ENCODE data around the gene ATP10A. TPM values are rescaled to one million over a fixed set of nuclear protein-coding genes. Genes with fewer than 3 reads are reported as not detected.

ATP10A gene
- polyA plus RNA-seq, 3 donors: 0.71 to 3.9 (median 0.92) TPM

DNA sequence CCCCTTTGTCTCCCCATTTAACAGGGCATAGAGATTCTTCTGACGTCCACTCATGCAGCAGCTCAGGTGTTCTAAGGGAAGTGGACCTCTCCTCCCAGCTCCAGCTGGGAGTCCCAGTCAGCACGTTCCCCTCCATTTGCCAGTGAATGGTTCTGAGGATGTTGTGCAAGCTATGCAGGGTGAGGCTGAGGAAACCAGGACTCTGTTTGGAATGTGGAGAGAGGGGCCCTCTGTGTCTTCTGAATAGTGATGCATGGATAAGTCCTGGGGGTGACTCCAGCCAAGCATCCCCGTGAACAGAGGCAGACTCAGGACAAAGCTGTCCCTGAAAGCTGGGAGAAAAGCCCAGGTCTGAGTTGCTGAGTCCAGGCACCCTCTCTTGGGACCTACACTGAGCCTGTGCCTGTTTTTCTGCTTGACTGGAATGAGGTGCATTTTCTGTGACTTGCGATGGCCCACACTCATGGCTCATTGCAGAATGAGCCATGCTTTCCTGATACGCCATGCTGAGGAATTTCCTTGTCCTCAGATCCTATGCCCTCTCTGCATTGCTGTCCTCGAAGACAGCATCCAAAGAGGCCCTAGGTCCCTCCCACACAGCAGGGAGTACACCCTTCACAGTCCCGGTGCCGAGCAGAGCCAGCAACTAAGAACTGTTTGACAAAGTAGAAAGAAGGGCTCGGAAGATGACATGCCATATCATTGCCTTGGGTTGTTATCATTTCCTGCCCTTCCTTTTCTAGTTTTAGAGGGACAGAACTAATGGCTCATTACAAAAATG, 185.2 kb downstream of the ATP10A start:
- no peak overlapping the region for H3K27ac Mint-ChIP-seq
- H3K9me3 Mint-ChIP-seq: no peaks in the 10 kb centered on the region
- no peaks in the 10 kb centered on the region for H3K27me3 Mint-ChIP-seq (ENCODE audit: low read depth in 3 of 3)
- intact Hi-C loops (cut with micrococcal nuclease): no loop called here
- no peaks in the 10 kb centered on the region for H3K27me3 ChIP-seq (ENCODE audit: control insufficient read depth in 2 of 2, insufficient read depth in 2 of 2, low read length in 2 of 2)
- H2AFZ ChIP-seq (ENCODE audit: insufficient read depth, low read depth, low read length, poor library complexity, severe bottlenecking): no peak overlapping the region
- no peaks in the 10 kb centered on the region for H3K4me1 Mint-ChIP-seq
- peaks cover 0 to 25% of the 10 kb centered on the region in 2 donors for H3K36me3 ChIP-seq (replicated peaks in 1 of 2; ENCODE audit: control insufficient read depth in 1 of 2, insufficient read depth in 2 of 2, low read length in 2 of 2)
- no peak overlapping the region for H3K9ac ChIP-seq (ENCODE audit: insufficient read depth, low read length, poor library complexity, severe bottlenecking)
- H3K4me3 Mint-ChIP-seq: no peak overlapping the region
- no peak for TF ChIP-seq CTCF (IDR thresholded peaks at IDR 0.05)
- H3K79me2 ChIP-seq (ENCODE audit: insufficient read depth, low read length): no peaks in the 10 kb centered on the region
- peaks cover 11 to 12% of the 10 kb centered on the region in 2 donors for H3K36me3 Mint-ChIP-seq
- H3K4me2 ChIP-seq (replicated peaks; ENCODE audit: extremely low read depth, low read length, poor library complexity, severe bottlenecking): no peak overlapping the region
- 78% methylated on average over 7 of the region's 9 CpGs for WGBS (ENCODE audit: insufficient coverage)
- no peaks in the 10 kb centered on the region for H4K20me1 ChIP-seq (ENCODE audit: insufficient read depth, low read length)
- H3K27ac ChIP-seq (ENCODE audit: low read depth in 1 of 2, low read length in 2 of 2): no peak overlapping the region
- DNase-seq: no peak
- no peak overlapping the region for H3K4me3 ChIP-seq (replicated peaks in 1 of 3; ENCODE audit: low read depth in 2 of 3, low read length in 3 of 3)
- H3K9me3 ChIP-seq (replicated peaks in 1 of 2; ENCODE audit: control insufficient read depth in 1 of 2, insufficient read depth in 1 of 2, low read length in 2 of 2): no peaks in the 10 kb centered on the region
- H3K4me1 ChIP-seq (ENCODE audit: control insufficient read depth in 1 of 2, insufficient read depth in 2 of 2, low read length in 2 of 2): no peaks in the 10 kb centered on the region

- intact Hi-C loops (cut with micrococcal nuclease): no loop called here
- no peak overlapping the region for H3K27ac Mint-ChIP-seq
- no peak overlapping the region for H3K4me3 Mint-ChIP-seq
- Histone ChIP-seq H3K4me1 (ENCODE audit: control insufficient read depth in 1 of 2, insufficient read depth in 2 of 2, low read length in 2 of 2) (no peaks in the 10 kb centered on the region), H3K36me3 (replicated peaks in 1 of 2; ENCODE audit: control insufficient read depth in 1 of 2, insufficient read depth in 2 of 2, low read length in 2 of 2) (peaks cover 0 to 22% of the 10 kb centered on the region in 2 donors), H3K27ac (ENCODE audit: low read depth in 1 of 2, low read length in 2 of 2) (no peak overlapping the region), H2AFZ (ENCODE audit: insufficient read depth, low read depth, low read length, poor library complexity, severe bottlenecking) (no peak overlapping the region), H3K9ac (ENCODE audit: insufficient read depth, low read length, poor library complexity, severe bottlenecking) (no peak overlapping the region), H3K4me3 (replicated peaks in 1 of 3; ENCODE audit: low read depth in 2 of 3, low read length in 3 of 3) (no peak overlapping the region), H3K27me3 (ENCODE audit: control insufficient read depth in 2 of 2, insufficient read depth in 2 of 2, low read length in 2 of 2) (peaks cover 0 to 3% of the 10 kb centered on the region in 2 donors), H3K79me2 (ENCODE audit: insufficient read depth, low read length) (no peaks in the 10 kb centered on the region), H3K4me2 (replicated peaks; ENCODE audit: extremely low read depth, low read length, poor library complexity, severe bottlenecking) (no peak overlapping the region), H4K20me1 (ENCODE audit: insufficient read depth, low read length) (no peaks in the 10 kb centered on the region), H3K9me3 (replicated peaks in 1 of 2; ENCODE audit: control insufficient read depth in 1 of 2, insufficient read depth in 1 of 2, low read length in 2 of 2) (no peaks in the 10 kb centered on the region)
- no peak for TF ChIP-seq CTCF (IDR thresholded peaks at IDR 0.05)
- H3K36me3 Mint-ChIP-seq: peaks cover 9 to 11% of the 10 kb centered on the region in 2 donors
- no peak for DNase-seq
- H3K4me1 Mint-ChIP-seq: peaks cover 2% of the 10 kb centered on the region
- peaks cover 0 to 2% (median 0%) of the 10 kb centered on the region in 7 donors for H3K9me3 Mint-ChIP-seq
- WGBS (ENCODE audit: insufficient coverage): 92% methylated on average over 5 of the region's 8 CpGs
- peaks cover 2 to 14% (median 10%) of the 10 kb centered on the region in 3 donors for H3K27me3 Mint-ChIP-seq (ENCODE audit: low read depth in 3 of 3)
Observed at GRCh38 chr15:25676070-25676469, 187.1 kb downstream of the ATP10A start.

Data from CD14-positive monocyte (primary cell).